ENCODE results near the gene TMEM187. TPM values are rescaled to one million over a fixed set of nuclear protein-coding genes. Genes with fewer than 3 reads are reported as not detected.

The TMEM187 gene
- total RNA-seq, 1 donor, result 6.9 TPM

GRCh38 chrX:153930011-153930910, 42.3 kb upstream of the TMEM187 start:
- Histone ChIP-seq H3K4me1 (ENCODE audit: insufficient read depth, low read length) (peaks cover 9% of the 10 kb centered on the region), H3K4me2 (ENCODE audit: insufficient read depth, low read length) (no peak overlapping the region), H3K36me3 (ENCODE audit: insufficient read depth, low read length) (peaks cover 22% of the 10 kb centered on the region), H3K27ac (ENCODE audit: low read depth, low read length) (no peak overlapping the region), H3K9me3 (ENCODE audit: low read depth, low read length) (no peaks in the 10 kb centered on the region), H3K79me2 (ENCODE audit: insufficient read depth, low read length) (peaks cover 38% of the 10 kb centered on the region), H4K20me1 (ENCODE audit: insufficient read depth, low read length) (peaks cover 46% of the 10 kb centered on the region), H3K4me3 (ENCODE audit: insufficient read depth, low read length) (no peak overlapping the region), H3K27me3 (ENCODE audit: insufficient read depth, low read length) (peaks cover 6% of the 10 kb centered on the region), H2AFZ (ENCODE audit: low read length) (no peak overlapping the region)
- peak; percentile 84 for DNase-seq (ENCODE audit: insufficient read length, low spot score, missing footprints)
- no peak for TF ChIP-seq CTCF (IDR thresholded peaks at IDR 0.05; ENCODE audit: extremely low read depth, low read depth, low read length)

DNA sequence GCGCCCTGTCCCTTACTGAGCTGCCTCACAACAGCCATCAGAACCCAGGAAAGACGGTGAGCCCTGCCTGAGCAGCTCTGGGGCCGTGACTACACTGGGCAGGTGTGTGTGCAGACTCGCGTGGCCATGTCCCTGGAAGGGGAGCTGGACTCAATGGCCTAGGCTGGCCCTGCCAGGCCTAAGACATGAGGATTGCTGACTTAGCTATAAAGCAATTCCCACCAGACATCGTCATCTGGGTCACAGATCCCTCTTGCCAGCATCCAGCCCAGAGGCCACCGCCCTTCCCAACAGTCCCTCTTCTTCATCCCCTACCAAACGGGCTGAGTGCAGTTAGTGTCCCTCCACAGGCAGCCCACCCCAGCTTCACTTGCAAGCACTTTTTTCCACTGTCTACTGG, 41.4 kb upstream of the TMEM187 start:
- no peak for DNase-seq (ENCODE audit: insufficient read length, low spot score, missing footprints)
- H3K79me2 ChIP-seq (ENCODE audit: insufficient read depth, low read length), result peaks cover 38% of the 10 kb centered on the region
- H2AFZ ChIP-seq (ENCODE audit: low read length), result no peak overlapping the region
- no peak for TF ChIP-seq CTCF (IDR thresholded peaks at IDR 0.05; ENCODE audit: extremely low read depth, low read depth, low read length)
- H3K4me2 ChIP-seq (ENCODE audit: insufficient read depth, low read length), result no peak overlapping the region
- H3K27me3 ChIP-seq (ENCODE audit: insufficient read depth, low read length), result no peaks in the 10 kb centered on the region
- H4K20me1 ChIP-seq (ENCODE audit: insufficient read depth, low read length), result peaks cover 46% of the 10 kb centered on the region
- H3K36me3 ChIP-seq (ENCODE audit: insufficient read depth, low read length), result peaks cover 22% of the 10 kb centered on the region
- no peak overlapping the region for H3K27ac ChIP-seq (ENCODE audit: low read depth, low read length)
- no peak overlapping the region for H3K4me3 ChIP-seq (ENCODE audit: insufficient read depth, low read length)
- no peaks in the 10 kb centered on the region for H3K9me3 ChIP-seq (ENCODE audit: low read depth, low read length)
- peaks cover 9% of the 10 kb centered on the region for H3K4me1 ChIP-seq (ENCODE audit: insufficient read depth, low read length)

- Histone ChIP-seq H3K27me3 (ENCODE audit: insufficient read depth, low read length) (no peaks in the 10 kb centered on the region), H3K4me2 (ENCODE audit: insufficient read depth, low read length) (no peak overlapping the region), H3K9me3 (ENCODE audit: low read depth, low read length) (no peaks in the 10 kb centered on the region), H3K27ac (ENCODE audit: low read depth, low read length) (no peak overlapping the region), H3K36me3 (ENCODE audit: insufficient read depth, low read length) (peaks cover 22% of the 10 kb centered on the region), H3K4me1 (ENCODE audit: insufficient read depth, low read length) (peaks cover 9% of the 10 kb centered on the region), H3K4me3 (ENCODE audit: insufficient read depth, low read length) (no peak overlapping the region), H2AFZ (ENCODE audit: low read length) (no peak overlapping the region), H4K20me1 (ENCODE audit: insufficient read depth, low read length) (peaks cover 46% of the 10 kb centered on the region), H3K79me2 (ENCODE audit: insufficient read depth, low read length) (peaks cover 38% of the 10 kb centered on the region)
- no peak for TF ChIP-seq CTCF (IDR thresholded peaks at IDR 0.05; ENCODE audit: extremely low read depth, low read depth, low read length)
- DNase-seq (ENCODE audit: insufficient read length, low spot score, missing footprints), result no peak
Observed at GRCh38 chrX:153931748-153932147, 40.8 kb upstream of the TMEM187 start.

- H3K9me3 ChIP-seq (ENCODE audit: low read depth, low read length), result no peaks in the 10 kb centered on the region
- DNase-seq (ENCODE audit: insufficient read length, low spot score, missing footprints), result no peak
- peaks cover 9% of the 10 kb centered on the region for H3K4me1 ChIP-seq (ENCODE audit: insufficient read depth, low read length)
- H2AFZ ChIP-seq (ENCODE audit: low read length), result no peak overlapping the region
- no peak overlapping the region for H3K4me3 ChIP-seq (ENCODE audit: insufficient read depth, low read length)
- peaks cover 38% of the 10 kb centered on the region for H3K79me2 ChIP-seq (ENCODE audit: insufficient read depth, low read length)
- H3K27ac ChIP-seq (ENCODE audit: low read depth, low read length), result no peak overlapping the region
- no peak overlapping the region for H3K4me2 ChIP-seq (ENCODE audit: insufficient read depth, low read length)
- TF ChIP-seq CTCF (IDR thresholded peaks at IDR 0.05; ENCODE audit: extremely low read depth, low read depth, low read length), result no peak
- H4K20me1 ChIP-seq (ENCODE audit: insufficient read depth, low read length), result peaks cover 43% of the 10 kb centered on the region
- no peaks in the 10 kb centered on the region for H3K27me3 ChIP-seq (ENCODE audit: insufficient read depth, low read length)
- H3K36me3 ChIP-seq (ENCODE audit: insufficient read depth, low read length), result peaks cover 22% of the 10 kb centered on the region
Observed at GRCh38 chrX:153932220-153932915, 40.2 kb upstream of the TMEM187 start.

Measured in osteoblast (primary cell).